Bronchial epithelial cell (primary cell): ENCODE results near the gene S1PR2. TPM values are rescaled to one million over a fixed set of nuclear protein-coding genes. Genes with fewer than 3 reads are reported as not detected.
A peak's percentile ranks its signal among the peaks of the same experiment; 100 is the strongest.

Experiments used
- DNase-seq: peaks from one replicate; pipeline ENCODE4 v3.0.0-alpha.2; 2010; ENCODE audit warnings: low read depth
- FAIRE-seq: peaks from 2 replicates; lab custom pipeline; 2011; peaks lifted over from hg19 to GRCh38; lab: Jason Lieb, UNC
- H3K27me3 ChIP-seq: 2 replicates; pipeline ENCODE4 v1.5.1; 2011; ENCODE audit warnings: low read length; ENCODE audit not compliant: control insufficient read depth, insufficient read depth
- H3K36me3 ChIP-seq: 2 replicates; pipeline ENCODE4 v1.5.1; 2011; ENCODE audit warnings: low read length; ENCODE audit not compliant: control insufficient read depth, insufficient read depth
- H3K4me3 ChIP-seq: 2 replicates; pipeline ENCODE4 v1.5.1; 2011; ENCODE audit warnings: mild to moderate bottlenecking, low read depth, low read length, control low read depth
- total RNA-seq: library from RNA; depleted of rRNA; stranded (reverse); fragments of >200 nt; gene quantifications from 2 replicates; pipeline ENCODE4 v1.2.1, GENCODE V29; 2014
- TF ChIP-seq, protein P1 (sequence below): IDR thresholded peaks from 2 replicates; pipeline ENCODE4 v1.5.1; 2011; ENCODE audit warnings: mild to moderate bottlenecking, moderate library complexity, low read length, control low read depth, inconsistent platforms; ENCODE audit not compliant: insufficient read depth, severe bottlenecking

S1PR2 gene, protein sequence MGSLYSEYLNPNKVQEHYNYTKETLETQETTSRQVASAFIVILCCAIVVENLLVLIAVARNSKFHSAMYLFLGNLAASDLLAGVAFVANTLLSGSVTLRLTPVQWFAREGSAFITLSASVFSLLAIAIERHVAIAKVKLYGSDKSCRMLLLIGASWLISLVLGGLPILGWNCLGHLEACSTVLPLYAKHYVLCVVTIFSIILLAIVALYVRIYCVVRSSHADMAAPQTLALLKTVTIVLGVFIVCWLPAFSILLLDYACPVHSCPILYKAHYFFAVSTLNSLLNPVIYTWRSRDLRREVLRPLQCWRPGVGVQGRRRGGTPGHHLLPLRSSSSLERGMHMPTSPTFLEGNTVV
- total RNA-seq, result 1.3 and 1.9 TPM in 2 replicates

GRCh38 chr19:10230861-10231611 lies at the start of gene S1PR2:
TSS of gene S1PR2 (minus strand) at chr19:10231331. CDS start at chr19:10224905, 6,426 bp downstream.
- DNase-seq (no peak), FAIRE-seq (no peak)
- no peaks in the 10 kb centered on the region for H3K27me3 ChIP-seq
- H3K4me3 ChIP-seq, result peak within 1 kb of the TSS; percentile 79
- TF ChIP-seq, protein P1, sequence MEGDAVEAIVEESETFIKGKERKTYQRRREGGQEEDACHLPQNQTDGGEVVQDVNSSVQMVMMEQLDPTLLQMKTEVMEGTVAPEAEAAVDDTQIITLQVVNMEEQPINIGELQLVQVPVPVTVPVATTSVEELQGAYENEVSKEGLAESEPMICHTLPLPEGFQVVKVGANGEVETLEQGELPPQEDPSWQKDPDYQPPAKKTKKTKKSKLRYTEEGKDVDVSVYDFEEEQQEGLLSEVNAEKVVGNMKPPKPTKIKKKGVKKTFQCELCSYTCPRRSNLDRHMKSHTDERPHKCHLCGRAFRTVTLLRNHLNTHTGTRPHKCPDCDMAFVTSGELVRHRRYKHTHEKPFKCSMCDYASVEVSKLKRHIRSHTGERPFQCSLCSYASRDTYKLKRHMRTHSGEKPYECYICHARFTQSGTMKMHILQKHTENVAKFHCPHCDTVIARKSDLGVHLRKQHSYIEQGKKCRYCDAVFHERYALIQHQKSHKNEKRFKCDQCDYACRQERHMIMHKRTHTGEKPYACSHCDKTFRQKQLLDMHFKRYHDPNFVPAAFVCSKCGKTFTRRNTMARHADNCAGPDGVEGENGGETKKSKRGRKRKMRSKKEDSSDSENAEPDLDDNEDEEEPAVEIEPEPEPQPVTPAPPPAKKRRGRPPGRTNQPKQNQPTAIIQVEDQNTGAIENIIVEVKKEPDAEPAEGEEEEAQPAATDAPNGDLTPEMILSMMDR, result no peak
- no peaks in the 10 kb centered on the region for H3K36me3 ChIP-seq

DNA sequence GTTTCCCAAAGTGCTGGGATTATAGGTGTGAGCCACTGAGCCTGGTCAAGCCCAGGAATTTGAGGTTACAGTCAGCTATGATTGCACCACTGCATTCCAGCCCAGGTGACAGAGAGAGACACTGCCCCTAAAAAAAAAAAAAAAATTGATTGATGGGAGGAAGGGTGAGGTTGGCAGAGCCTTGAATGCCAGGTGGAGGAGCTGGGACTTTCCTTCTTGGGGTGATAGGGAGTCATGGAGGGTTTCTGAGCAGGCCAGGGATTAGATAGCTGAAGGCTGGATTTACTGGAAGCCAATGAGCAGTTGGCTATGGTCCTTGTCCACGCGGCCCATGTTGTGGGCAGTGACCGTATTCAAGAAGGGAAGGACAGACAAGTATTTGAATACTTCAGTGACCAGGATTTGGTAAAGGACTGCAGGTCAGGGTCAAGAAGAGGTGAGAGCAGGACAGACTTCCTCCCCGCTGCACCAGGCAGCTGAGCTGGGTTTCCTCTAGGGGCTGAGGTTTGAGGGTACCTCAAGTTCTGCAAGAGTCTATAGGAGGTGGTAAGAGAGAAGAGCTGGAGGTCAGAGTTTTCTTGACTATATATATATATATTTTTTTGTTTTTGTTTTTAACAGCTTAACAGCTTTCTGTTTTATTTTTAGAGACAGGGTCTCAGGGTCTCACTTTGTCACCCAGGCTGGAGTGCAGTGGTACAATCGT lies 48.8 kb upstream of the S1PR2 start:
- no peak for DNase-seq
- no peak for FAIRE-seq
- TF ChIP-seq, protein P1, result no peak
- H3K4me3 ChIP-seq, result no peak overlapping the region
- no peaks in the 10 kb centered on the region for H3K27me3 ChIP-seq
- H3K36me3 ChIP-seq, result peaks cover 2% of the 10 kb centered on the region

DNA sequence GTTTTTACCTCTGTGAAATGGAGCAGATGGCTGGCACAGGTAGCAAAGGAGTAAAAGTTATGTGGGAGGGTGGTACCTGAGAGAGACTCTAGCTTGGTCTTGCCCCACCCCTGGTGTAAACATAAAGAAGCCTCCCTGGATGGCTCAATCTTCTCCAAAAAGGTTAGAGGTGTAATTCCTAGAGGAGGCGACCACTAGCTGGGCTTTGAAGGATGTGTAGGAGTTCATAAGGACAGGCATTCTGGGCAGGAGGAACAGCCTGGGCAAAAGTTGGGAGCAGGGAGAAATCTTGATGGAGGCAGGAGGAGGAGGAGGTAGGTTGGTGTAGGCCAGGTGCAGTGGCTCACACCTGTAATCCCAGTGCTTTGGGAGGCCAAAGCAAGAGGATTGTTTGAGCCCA lies 47.8 kb upstream of the S1PR2 start:
- H3K36me3 ChIP-seq, result no peaks in the 10 kb centered on the region
- no peaks in the 10 kb centered on the region for H3K27me3 ChIP-seq
- H3K4me3 ChIP-seq, result no peak overlapping the region
- DNase-seq, result no peak
- FAIRE-seq, result no peak
- TF ChIP-seq, protein P1, result no peak

GRCh38 chr19:10277795-10278589 lies 46.9 kb upstream of the S1PR2 start:
- H3K4me3 ChIP-seq, result no peak overlapping the region
- FAIRE-seq (no peak), DNase-seq (no peak)
- H3K27me3 ChIP-seq, result no peaks in the 10 kb centered on the region
- no peaks in the 10 kb centered on the region for H3K36me3 ChIP-seq
- TF ChIP-seq, protein P1, result no peak

DNA sequence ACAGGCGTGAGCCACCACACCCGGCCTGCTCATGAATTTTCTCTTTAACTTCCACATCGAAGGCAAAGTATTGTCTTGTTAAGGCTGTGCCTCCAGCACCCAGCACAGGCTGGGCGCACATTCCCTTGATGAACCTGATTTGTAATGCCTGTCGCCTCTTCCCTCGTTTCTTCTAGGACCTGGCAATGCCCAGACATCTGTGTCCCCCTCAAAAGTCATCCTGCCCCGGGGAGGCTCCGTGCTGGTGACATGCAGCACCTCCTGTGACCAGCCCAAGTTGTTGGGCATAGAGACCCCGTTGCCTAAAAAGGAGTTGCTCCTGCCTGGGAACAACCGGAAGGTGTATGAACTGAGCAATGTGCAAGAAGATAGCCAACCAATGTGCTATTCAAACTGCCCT lies 43.5 kb upstream of the S1PR2 start:
- Histone ChIP-seq H3K27me3 (no peaks in the 10 kb centered on the region), H3K4me3 (no peak overlapping the region), H3K36me3 (no peaks in the 10 kb centered on the region)
- FAIRE-seq (no peak), DNase-seq (no peak)
- TF ChIP-seq, protein P1, result no peak
